Umbilical cord (tissue), 2 donors: ENCODE measurements around the gene OR8I2. TPM values are rescaled to one million over a fixed set of nuclear protein-coding genes. Genes with fewer than 3 reads are reported as not detected.
"Not testable (repeated sequence)": the region's sequence is repeated elsewhere in the genome, so short reads cannot be mapped to it uniquely, and the experiment has no call there.

Experiments
- DNase-seq: peaks from one replicate; pipeline ENCODE4 v3.0.0-alpha.2; 2015; ENCODE audit warnings: low spot score
- total RNA-seq: library from RNA; depleted of rRNA; stranded (reverse); fragments of >200 nt; gene quantifications from one replicate; pipeline ENCODE4 v1.2.3, GENCODE V29; 2014; ENCODE audit warnings: low replicate concordance; ENCODE audit not compliant: insufficient read depth

The OR8I2 gene
- total RNA-seq, result not detected

DNA sequence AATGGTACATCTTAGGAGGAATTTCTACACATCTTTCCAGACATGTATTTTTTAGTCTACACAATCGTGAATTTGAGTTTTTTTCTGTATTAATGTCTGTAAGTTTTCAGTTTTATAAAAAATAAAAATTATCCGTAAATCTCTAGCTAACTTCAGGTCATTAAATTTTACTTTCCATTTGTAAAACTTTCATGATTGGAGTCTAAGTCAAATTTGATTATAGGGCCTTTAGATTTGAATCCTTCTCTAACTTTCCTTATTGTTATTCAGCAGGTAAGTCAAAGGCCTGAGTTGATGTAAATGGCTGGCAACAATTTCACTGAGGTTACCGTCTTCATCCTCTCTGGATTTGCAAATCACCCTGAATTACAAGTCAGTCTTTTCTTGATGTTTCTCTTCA lies at the start of gene OR8I2:
Gene OR8I2, plus strand, starts transcription at position 301 of the 400 bp plus-strand sequence. Its CDS starts 0 bp downstream, at position 301.
- no peak for DNase-seq

DNA sequence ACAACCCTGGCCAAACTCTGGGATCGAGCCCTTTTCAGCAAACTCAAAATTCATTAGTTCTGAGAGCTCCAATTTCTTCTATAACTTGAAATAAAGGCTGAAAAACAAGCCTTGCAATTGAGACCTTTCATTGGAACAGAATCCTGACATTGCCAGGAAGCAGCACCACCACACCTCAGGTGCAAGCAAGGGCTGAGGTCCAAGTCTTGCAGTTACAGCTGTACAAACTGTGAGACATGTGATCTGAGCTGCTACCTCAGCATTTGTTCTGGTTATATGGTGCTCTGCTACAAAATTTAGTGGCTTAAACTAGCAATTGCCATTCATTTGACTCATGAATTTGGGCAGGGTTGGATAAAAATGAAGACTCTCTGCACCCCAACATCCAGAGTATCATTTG lies 47.6 kb upstream of the OR8I2 start:
- DNase-seq, result no peak

DNA sequence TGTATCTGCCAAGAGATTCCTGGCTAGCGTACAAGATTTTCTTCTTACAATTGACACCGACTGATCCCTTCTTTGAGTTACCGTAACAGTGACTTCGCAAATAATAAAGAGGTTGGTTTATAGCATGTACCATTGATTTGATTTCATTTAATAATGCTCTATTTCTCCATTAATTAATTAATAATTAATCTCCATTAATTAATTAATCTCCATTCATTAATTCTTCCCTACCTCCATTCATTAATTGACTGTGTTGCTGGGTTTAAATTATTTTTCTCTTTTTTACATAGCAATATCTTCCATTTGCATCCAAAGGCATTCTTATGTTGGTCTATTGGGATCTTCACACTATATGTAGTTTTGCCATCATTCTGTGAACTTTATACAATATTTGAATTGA lies 44.6 kb upstream of the OR8I2 start:
- DNase-seq, result no peak

DNA sequence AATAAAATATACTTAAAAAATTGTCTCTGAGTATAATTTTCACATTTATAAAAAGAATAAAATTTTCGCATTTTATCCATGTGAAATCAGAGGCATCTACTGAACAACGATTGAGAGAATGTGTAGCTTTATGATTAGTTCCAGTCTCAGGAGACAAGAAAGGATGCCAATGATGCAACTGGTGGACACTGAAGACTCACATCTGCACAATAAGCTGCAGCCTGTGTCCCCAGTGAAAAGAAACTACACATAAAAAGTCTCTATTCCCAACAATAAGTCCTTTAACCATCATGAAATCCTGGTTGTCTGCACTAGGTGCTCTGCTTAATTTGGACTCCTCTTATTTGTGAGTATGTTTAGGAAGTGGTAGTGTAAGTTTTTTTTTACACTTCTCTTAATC lies 43.6 kb upstream of the OR8I2 start:
- DNase-seq, result no peak

DNA sequence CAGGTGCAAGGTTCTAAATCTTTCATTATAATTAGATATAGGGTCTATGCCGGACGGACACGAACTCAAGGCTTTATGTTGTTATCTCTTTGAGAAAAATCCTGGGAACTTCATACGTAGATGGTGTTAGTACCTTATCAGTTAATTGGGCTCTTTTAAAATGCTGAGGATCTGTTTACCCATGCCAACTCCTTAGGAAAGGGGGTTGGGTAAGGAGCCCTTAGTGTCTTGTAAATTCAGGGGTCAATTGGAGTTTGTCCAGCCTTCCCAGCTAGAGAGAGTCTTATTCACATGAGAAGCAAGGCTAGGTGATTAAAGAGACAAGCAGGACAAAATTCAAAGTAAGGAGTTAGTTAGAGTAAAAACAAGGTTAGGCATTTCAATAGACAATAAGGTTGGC lies 36.7 kb upstream of the OR8I2 start:
- not testable (repeated sequence) for DNase-seq

DNA sequence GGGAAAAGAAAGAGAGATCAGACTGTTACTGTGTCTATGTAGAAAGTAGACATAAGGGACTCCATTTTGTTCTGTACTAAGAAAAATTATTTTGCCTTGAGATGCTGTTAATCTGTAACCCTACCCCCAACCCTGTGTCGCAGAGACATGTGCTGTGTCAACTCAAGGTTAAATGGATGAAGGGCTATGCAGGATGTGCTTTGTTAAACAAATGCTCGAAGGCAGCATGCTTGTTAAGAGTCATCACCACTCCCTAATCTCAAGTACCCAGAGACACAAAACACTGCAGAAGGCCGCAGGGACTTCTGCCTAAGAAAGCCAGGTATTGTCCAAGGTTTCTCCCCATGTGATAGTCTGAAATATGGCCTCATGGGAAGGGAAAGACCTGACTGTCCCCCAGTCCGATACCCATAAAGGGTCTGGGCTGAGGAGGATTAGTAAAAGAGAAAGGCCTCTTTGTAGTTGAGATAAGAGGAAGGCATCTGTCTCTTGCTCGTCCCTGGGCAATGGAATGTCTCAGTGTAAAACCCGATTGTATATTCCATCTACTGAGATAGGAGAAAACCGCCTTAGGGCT lies 35.4 kb upstream of the OR8I2 start:
- DNase-seq, result not testable (repeated sequence)

DNA sequence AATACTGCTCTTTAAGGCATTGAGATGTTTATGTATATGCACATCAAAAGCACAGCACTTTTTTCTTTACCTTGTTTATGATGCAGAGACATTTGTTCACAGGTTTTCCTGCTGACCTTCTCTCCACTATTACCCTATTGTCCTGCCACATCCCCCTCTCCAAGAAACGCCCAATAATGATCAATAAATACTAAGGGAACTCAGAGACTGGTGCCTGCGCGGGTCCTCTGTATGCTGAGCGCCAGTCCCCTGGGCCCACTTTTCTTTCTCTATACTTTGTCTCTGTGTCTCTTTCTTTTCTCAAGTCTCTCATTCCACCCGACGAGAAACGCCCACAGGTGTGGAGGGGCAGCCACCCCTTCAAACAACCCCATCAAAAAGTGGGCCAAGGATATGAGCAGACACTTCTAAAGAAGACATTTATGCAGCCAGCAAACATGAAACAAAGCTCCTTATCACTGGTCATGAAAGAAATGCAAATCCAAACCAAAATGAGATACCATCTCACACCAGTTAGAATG lies 34.8 kb upstream of the OR8I2 start:
- not testable (repeated sequence) for DNase-seq

DNA sequence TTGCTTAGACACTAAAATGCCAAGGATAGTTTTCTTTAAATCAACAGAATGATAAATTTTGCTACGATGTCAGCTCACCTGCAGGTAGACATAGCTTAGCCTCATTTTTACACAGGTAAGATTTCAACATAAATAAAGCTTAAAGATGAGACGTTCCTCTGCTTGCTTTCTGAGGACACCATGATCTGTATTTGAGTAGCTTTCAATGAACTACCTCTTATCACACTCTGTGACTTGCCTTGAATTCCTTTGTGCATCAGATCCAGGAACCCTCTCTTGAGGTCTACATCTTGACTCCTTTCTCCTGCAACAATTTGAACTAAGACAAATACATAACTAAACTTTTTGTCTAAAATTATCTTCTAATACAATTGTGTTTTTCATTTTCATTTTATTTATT lies 26.1 kb upstream of the OR8I2 start:
- DNase-seq, result no peak

DNA sequence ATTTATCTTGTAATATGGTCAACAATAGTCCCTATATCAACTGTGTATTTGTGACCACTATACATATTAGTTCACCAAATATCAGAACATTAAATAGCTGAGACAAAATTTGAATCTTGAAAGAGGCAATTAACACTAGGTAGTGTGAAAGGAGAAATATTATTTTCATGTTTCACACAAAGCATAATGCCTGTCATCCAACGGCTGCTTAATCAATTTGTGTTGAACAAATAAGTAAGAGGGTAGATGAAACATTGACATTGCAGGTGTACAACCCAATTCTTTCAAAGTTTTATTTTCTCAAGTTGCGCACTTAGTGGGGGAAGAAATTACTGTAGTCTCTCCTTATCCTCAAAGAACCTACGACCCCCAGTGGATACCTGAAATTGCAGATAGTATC lies 3.4 kb upstream of the OR8I2 start:
- DNase-seq, result no peak

DNA sequence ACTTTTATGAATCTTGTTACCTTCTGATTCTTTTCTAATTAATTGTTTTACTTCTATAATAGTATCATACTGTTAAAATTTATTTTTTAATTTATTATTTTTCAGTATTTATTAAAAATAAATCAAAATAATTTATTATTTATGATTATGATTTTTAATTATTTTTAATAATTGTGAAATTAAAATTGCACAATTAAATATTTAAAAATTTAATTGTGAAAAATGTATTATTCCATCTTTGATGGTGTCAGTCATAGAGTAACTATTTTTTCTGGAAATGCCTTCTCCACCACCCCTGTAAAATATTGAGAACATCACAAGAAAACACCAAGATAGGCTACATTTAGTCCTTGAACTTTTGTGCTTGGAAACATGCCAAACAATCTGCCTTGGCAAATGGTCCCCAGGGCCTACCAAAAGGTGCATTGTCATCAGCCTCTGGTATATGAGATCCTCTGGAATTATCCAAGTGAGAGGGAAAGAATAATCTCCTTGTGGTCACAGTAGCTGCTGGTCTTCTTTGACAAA lies 10.2 kb downstream of the OR8I2 start, which contains the start of gene OR8H2:
Gene OR8H2, plus strand, starts transcription at position 478 of the 528 bp plus-strand sequence. CDS start 1,356 bp downstream, outside the sequence.
- no peak for DNase-seq

DNA sequence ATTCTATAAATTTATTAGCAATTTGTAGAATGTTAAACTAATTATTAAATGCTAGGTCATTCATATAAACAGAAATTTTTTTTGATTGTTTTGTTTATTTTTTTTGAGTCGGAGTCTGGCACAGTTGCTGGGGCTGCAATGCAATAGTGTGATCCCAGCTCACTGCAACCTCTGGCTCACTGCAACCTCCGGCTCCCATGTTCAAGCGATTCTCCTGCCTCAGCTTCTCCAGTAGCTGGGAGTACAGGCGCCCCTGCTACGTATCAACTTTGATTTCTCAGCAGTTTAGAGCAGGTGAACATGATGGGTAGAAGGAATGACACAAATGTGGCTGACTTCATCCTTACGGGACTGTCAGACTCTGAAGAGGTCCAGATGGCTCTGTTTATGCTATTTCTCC lies 29.0 kb downstream of the OR8I2 start, which contains the start of gene OR8H3:
Gene OR8H3, plus strand, starts transcription at position 301 of the 400 bp plus-strand sequence. Its CDS starts 0 bp downstream, at position 301.
- no peak for DNase-seq

DNA sequence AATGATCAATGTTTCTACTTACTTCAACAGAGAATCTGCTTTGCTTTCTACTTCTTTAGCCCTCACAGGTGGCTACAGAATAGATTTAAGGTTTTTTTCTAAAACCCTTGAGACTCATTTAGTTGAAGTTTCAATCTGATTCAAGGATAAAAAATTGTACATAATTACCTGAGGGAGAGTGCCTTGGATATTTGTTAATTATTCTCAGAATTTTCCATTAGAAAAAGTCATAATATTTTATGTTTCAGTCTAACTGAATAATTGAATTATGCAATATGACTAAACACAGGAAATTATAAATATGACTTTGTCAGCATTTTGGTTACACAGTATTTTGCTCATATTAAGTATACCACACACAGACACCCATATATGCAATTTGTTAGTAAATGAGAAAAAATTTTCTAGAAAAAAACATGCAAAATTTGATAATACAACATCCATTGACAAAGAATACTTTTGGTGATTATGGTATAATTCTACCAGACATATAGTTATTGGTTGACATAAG lies 47.1 kb downstream of the OR8I2 start, which contains the start of gene OR8J3:
Gene OR8J3, minus strand, starts transcription at position 51 of the 511 bp plus-strand sequence. CDS start 2,483 bp downstream, outside the sequence.
- no peak for DNase-seq

DNA sequence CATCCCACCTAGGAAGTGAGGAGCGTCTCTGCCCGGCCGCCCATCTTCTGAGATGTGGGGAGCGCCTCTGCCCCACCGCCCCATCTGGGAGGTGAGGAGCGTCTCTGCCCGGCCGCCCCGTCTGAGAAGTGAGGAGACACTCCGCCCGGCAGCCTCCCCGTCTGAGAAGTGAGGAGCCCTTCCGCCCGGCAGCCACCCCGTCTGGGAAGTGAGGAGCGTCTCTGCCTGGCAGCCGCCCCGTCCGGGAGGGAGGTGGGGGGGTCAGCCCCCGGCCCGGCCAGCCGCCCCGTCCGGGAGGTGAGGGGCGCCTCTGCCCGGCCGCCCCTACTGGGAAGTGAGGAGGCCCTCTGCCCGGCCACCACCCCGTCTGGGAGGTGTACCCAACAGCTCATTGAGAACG lies 50.6 kb downstream of the OR8I2 start:
- DNase-seq, result not testable (repeated sequence)

Other genes with a start within 250 kb of the OR8I2 start
- gene TRIM51, start 210.0 kb upstream of the OR8I2 start, total RNA-seq, result not detected
- gene OR5W2, start 178.7 kb upstream of the OR8I2 start, total RNA-seq, result 2.9 TPM
- 2.9 TPM for gene OR5I1, start 156.9 kb upstream of the OR8I2 start, total RNA-seq
- 3.4 TPM for gene OR10AG1, start 123.4 kb upstream of the OR8I2 start, total RNA-seq
- 1.4 TPM for gene OR5F1, start 98.7 kb upstream of the OR8I2 start, total RNA-seq
- 6.3 TPM for gene OR5AS1, start 65.7 kb upstream of the OR8I2 start, total RNA-seq
- 3.9 TPM for gene OR8H2, start 10.4 kb downstream of the OR8I2 start, total RNA-seq
- 2.2 TPM for gene OR8H3, start 29.1 kb downstream of the OR8I2 start, total RNA-seq
- gene OR8J3, start 46.9 kb downstream of the OR8I2 start, total RNA-seq, result 2.9 TPM
- 6.0 TPM for gene OR8K5, start 67.0 kb downstream of the OR8I2 start, total RNA-seq
- gene OR5J2, start 83.3 kb downstream of the OR8I2 start, total RNA-seq, result 1.4 TPM
- gene OR5T2, start 140.9 kb downstream of the OR8I2 start, total RNA-seq, result 4.3 TPM
- 8.9 TPM for gene OR5T3, start 158.9 kb downstream of the OR8I2 start, total RNA-seq
- 5.1 TPM for gene OR5T1, start 180.8 kb downstream of the OR8I2 start, total RNA-seq
- 7.9 TPM for gene OR8H1, start 198.9 kb downstream of the OR8I2 start, total RNA-seq
- 6.0 TPM for gene OR8K3, start 221.8 kb downstream of the OR8I2 start, total RNA-seq